H1 (cell line): ENCODE measurements around the gene CLEC16A. TPM values are rescaled to one million over a fixed set of nuclear protein-coding genes. Genes with fewer than 3 reads are reported as not detected.

Experiments
- CTCF ChIA-PET: fragments of 300-600 bp; sonication (Branson Sonifier 250); formaldehyde crosslinking; loops from one replicate; lab custom pipeline; 2021; ENCODE audit not compliant: partially characterized antibody; lab: Charles Lee
- POLR2A ChIA-PET: fragments of 300-600 bp; sonication (Branson Sonifier 250); formaldehyde crosslinking; loops from one replicate; lab custom pipeline; 2021; ENCODE audit warnings: inconsistent platforms; ENCODE audit not compliant: partially characterized antibody; lab: Charles Lee
- DNase-seq, 2 experiments: peaks; one replicate each; pipeline versions ENCODE4 v3.0.0 to v3.0.0-alpha.2; 2010 to 2022; ENCODE audit warnings: low spot score in 2 of 2, low read depth in 1 of 2, mixed read lengths in 1 of 2
- FAIRE-seq: peaks from 2 replicates; lab custom pipeline; 2011; peaks lifted over from hg19 to GRCh38; lab: Jason Lieb, UNC
- H2AFZ ChIP-seq: 2 replicates; pipeline ENCODE4 v1.8.1; 2012; ENCODE audit warnings: low read length, inconsistent platforms
- H2AK5ac ChIP-seq: 2 replicates; pipeline ENCODE4 v1.6.1; 2013; ENCODE audit warnings: low read depth, low read length
- H2BK120ac ChIP-seq: replicated peaks from 2 replicates; pipeline ENCODE3; 2013; ENCODE audit warnings: low read depth, low read length, inconsistent platforms
- H2BK12ac ChIP-seq: 2 replicates; pipeline ENCODE4 v1.6.1; 2013; ENCODE audit warnings: low read depth, low read length
- H2BK15ac ChIP-seq: 2 replicates; pipeline ENCODE4 v1.6.1; 2013; ENCODE audit warnings: low read length
- H2BK20ac ChIP-seq: 2 replicates; pipeline ENCODE4 v1.6.1; 2013; ENCODE audit warnings: low read length
- H2BK5ac ChIP-seq: 2 replicates; pipeline ENCODE4 v1.6.1; 2013; ENCODE audit warnings: low read depth, low read length
- H3K14ac ChIP-seq: 2 replicates; pipeline ENCODE4 v1.6.1; 2013; ENCODE audit warnings: inconsistent platforms; ENCODE audit not compliant: insufficient read length
- H3K18ac ChIP-seq: 2 replicates; pipeline ENCODE4 v1.6.1; 2013; ENCODE audit warnings: low read length; ENCODE audit errors: extremely low read depth
- H3K23ac ChIP-seq: 2 replicates; pipeline ENCODE4 v1.6.1; 2013; ENCODE audit warnings: inconsistent platforms; ENCODE audit not compliant: insufficient read length
- H3K23me2 ChIP-seq: 2 replicates; pipeline ENCODE4 v1.6.1; 2013; ENCODE audit warnings: low read depth, low read length
- H3K27ac ChIP-seq: 2 replicates; pipeline ENCODE4 v1.6.1; 2011; ENCODE audit warnings: low read depth, low read length, inconsistent platforms
- H3K27me3 ChIP-seq, 4 experiments: replicated peaks in 1 of 4; 1 replicate in 1 of 4; 2 replicates in 3 of 4; pipeline versions ENCODE4 v1.6.1 to v1.8.1; 2011 to 2013; ENCODE audit warnings: low read length in 3 of 4, mild to moderate bottlenecking in 3 of 4, inconsistent platforms in 2 of 4, mixed read lengths in 2 of 4, moderate library complexity in 1 of 4; ENCODE audit not compliant: control insufficient read depth in 3 of 4, insufficient read depth in 3 of 4; ENCODE audit errors: extremely low read depth in 1 of 4
- H3K36me3 ChIP-seq, 4 experiments: 2 replicates each; pipeline versions ENCODE4 v1.6.1 to v1.8.1; 2011 to 2013; ENCODE audit warnings: mild to moderate bottlenecking in 4 of 4, low read length in 3 of 4, moderate library complexity in 2 of 4, control low read depth in 1 of 4, inconsistent platforms in 1 of 4; ENCODE audit not compliant: insufficient read depth in 4 of 4, control insufficient read depth in 2 of 4
- H3K4ac ChIP-seq: replicated peaks from 2 replicates; pipeline ENCODE3; 2013; ENCODE audit warnings: low read length, low read depth, mixed read lengths, inconsistent platforms; ENCODE audit not compliant: insufficient read length
- H3K4me1 ChIP-seq, 4 experiments: replicated peaks in 1 of 4; 1 replicate in 1 of 4; 2 replicates in 3 of 4; pipeline versions ENCODE4 v1.6.1 to v1.8.1; 2011 to 2013; ENCODE audit warnings: low read length in 3 of 4, inconsistent platforms in 2 of 4, mixed read lengths in 1 of 4; ENCODE audit not compliant: insufficient read depth in 4 of 4, control insufficient read depth in 3 of 4
- H3K4me2 ChIP-seq, 2 experiments: 2 replicates each; pipeline versions ENCODE4 v1.6.1 to v1.8.1; 2011 to 2013; ENCODE audit warnings: low read depth in 2 of 2, low read length in 2 of 2, control low read depth in 1 of 2, inconsistent platforms in 1 of 2, mild to moderate bottlenecking in 1 of 2; ENCODE audit not compliant: insufficient read depth in 1 of 2
- H3K4me3 ChIP-seq, 4 experiments: fragments of 200-600, 300-600 bp in 1 of 4; sonication (generic), shearing (Covaris generic), sonication (Bioruptor Twin) in 1 of 4; 2 replicates each; pipeline versions ENCODE4 v1.5.1 to v1.8.1; 2011 to 2016; ENCODE audit warnings: low read length in 4 of 4, low read depth in 3 of 4, control low read depth in 2 of 4, inconsistent platforms in 2 of 4, mild to moderate bottlenecking in 2 of 4, mixed read lengths in 1 of 4, moderate library complexity in 1 of 4; ENCODE audit not compliant: insufficient read depth in 2 of 4; ENCODE audit errors: extremely low read depth in 1 of 4
- H3K56ac ChIP-seq: replicated peaks from 2 replicates; pipeline ENCODE3; 2013; ENCODE audit warnings: low read depth, mild to moderate bottlenecking, mixed read lengths, low read length, inconsistent platforms; ENCODE audit not compliant: insufficient read length
- H3K79me1 ChIP-seq: 2 replicates; pipeline ENCODE4 v1.6.1; 2013; ENCODE audit warnings: low read depth, low read length, control low read depth
- H3K79me2 ChIP-seq, 2 experiments: 2 replicates each; pipeline versions ENCODE4 v1.6.1 to v1.8.1; 2012 to 2013; ENCODE audit warnings: low read length in 2 of 2, mild to moderate bottlenecking in 2 of 2, inconsistent platforms in 1 of 2; ENCODE audit not compliant: insufficient read depth in 2 of 2, control insufficient read depth in 1 of 2
- H3K9ac ChIP-seq, 4 experiments: replicated peaks in 1 of 4; 1 replicate in 1 of 4; 2 replicates in 3 of 4; pipeline versions ENCODE4 v1.6.1 to v1.8.1; 2011 to 2013; ENCODE audit warnings: low read depth in 3 of 4, low read length in 3 of 4, control low read depth in 2 of 4, mild to moderate bottlenecking in 2 of 4, moderate library complexity in 2 of 4, inconsistent platforms in 1 of 4; ENCODE audit errors: extremely low read depth in 1 of 4
- H3K9me3 ChIP-seq, 2 experiments: 2 replicates each; pipeline versions ENCODE4 v1.6.1 to v1.8.1; 2012 to 2013; ENCODE audit warnings: mild to moderate bottlenecking in 2 of 2, moderate library complexity in 2 of 2, control low read depth in 1 of 2, inconsistent platforms in 1 of 2, low read depth in 1 of 2, low read length in 1 of 2, mixed read lengths in 1 of 2; ENCODE audit not compliant: insufficient read depth in 2 of 2
- H4K20me1 ChIP-seq, 2 experiments: replicated peaks in 1 of 2; 2 replicates each; pipeline versions ENCODE3 to v1.8.1; 2011 to 2013; ENCODE audit warnings: inconsistent platforms in 2 of 2, low read length in 2 of 2, mild to moderate bottlenecking in 1 of 2; ENCODE audit not compliant: insufficient read depth in 2 of 2, control insufficient read depth in 1 of 2
- H4K5ac ChIP-seq: 2 replicates; pipeline ENCODE4 v1.6.1; 2013; ENCODE audit warnings: low read length, low read depth, mixed read lengths, inconsistent platforms; ENCODE audit not compliant: insufficient read length
- H4K8ac ChIP-seq: 2 replicates; pipeline ENCODE4 v1.8.0; 2013; ENCODE audit warnings: mild to moderate bottlenecking, moderate library complexity, low read length, inconsistent platforms; ENCODE audit not compliant: insufficient read depth; ENCODE audit errors: extremely low read depth
- H4K91ac ChIP-seq: replicated peaks from 2 replicates; pipeline ENCODE3; 2013; ENCODE audit warnings: low read length, mixed read lengths, inconsistent platforms; ENCODE audit not compliant: insufficient read length
- BCL11A ChIP-seq, 2 experiments: IDR thresholded peaks; one replicate each; pipeline ENCODE4 v1.6.1; 2011; ENCODE audit warnings: low read depth in 2 of 2, low read length in 2 of 2, mild to moderate bottlenecking in 2 of 2
- CTBP2 ChIP-seq: IDR thresholded peaks from 2 replicates; pipeline ENCODE4 v1.7.0; 2011; ENCODE audit warnings: borderline replicate concordance, mild to moderate bottlenecking, moderate library complexity, mixed read lengths, low read length; ENCODE audit not compliant: insufficient read depth, insufficient read length
- E2F6 ChIP-seq: IDR thresholded peaks from 2 replicates; pipeline ENCODE4 v1.6.1; 2012; ENCODE audit warnings: inconsistent platforms
- GTF2F1 ChIP-seq: IDR thresholded peaks from 2 replicates; pipeline ENCODE4 v1.6.1; 2012; ENCODE audit warnings: low read depth, low read length, improper control_type of control experiment, borderline replicate concordance
- JUN ChIP-seq: IDR thresholded peaks from 2 replicates; pipeline ENCODE4 v1.6.1; 2011; ENCODE audit warnings: low read depth, mild to moderate bottlenecking, improper control_type of control experiment, low read length
- KDM5A ChIP-seq: fragments of 200-600 bp; IDR thresholded peaks from 2 replicates; pipeline ENCODE4 v1.7.1; 2012; ENCODE audit warnings: mild to moderate bottlenecking, low read length, inconsistent platforms, mixed read lengths
- POU5F1 ChIP-seq: IDR thresholded peaks from 2 replicates; pipeline ENCODE4 v1.6.1; 2011; ENCODE audit warnings: low read depth, mild to moderate bottlenecking, low read length, moderate library complexity
- SUZ12 ChIP-seq: fragments of 200-600 bp; sonication (generic); IDR thresholded peaks from 2 replicates; pipeline ENCODE4 v1.6.1; 2012; ENCODE audit warnings: mild to moderate bottlenecking, inconsistent platforms, low read length, moderate library complexity, mixed read lengths
- TAF1 ChIP-seq: IDR thresholded peaks from 2 replicates; pipeline ENCODE4 v1.6.1; 2011; ENCODE audit warnings: mild to moderate bottlenecking, low read depth, low read length
- TAF7 ChIP-seq: optimal IDR thresholded peaks from 2 replicates; pipeline ENCODE3; 2011; ENCODE audit warnings: low read depth, mild to moderate bottlenecking, inconsistent platforms, low read length, moderate library complexity, borderline replicate concordance
- TEAD4 ChIP-seq: IDR thresholded peaks from 2 replicates; pipeline ENCODE4 v1.6.1; 2012; ENCODE audit warnings: low read depth, low read length, inconsistent platforms, mixed read lengths
- WGBS, 2 experiments: shearing (Covaris generic) in 1 of 2; methylation state at CpG; one replicate each; pipeline versions ENCODE4 v1.1.6 to v1.1.7; 2013 to 2015; ENCODE audit warnings: low lambda C conversion rate in 2 of 2, mixed read lengths in 2 of 2, inconsistent platforms in 1 of 2, low coverage in 1 of 2, missing lambda C conversion rate in 1 of 2; ENCODE audit not compliant: insufficient replicate concordance in 2 of 2, insufficient coverage in 1 of 2, insufficient read length in 1 of 2; ENCODE audit errors: extremely low coverage in 1 of 2, missing lambda C conversion rate in 1 of 2; 5-methylcytosine and 5-hydroxymethylcytosine counted together
- polyA plus RNA-seq, 7 experiments: library from polyadenylated mRNA; depleted of rRNA in 3 of 7; stranded (reverse) in 5 of 7; unstranded in 2 of 7; fragments of >200 nt in 5 of 7; fragments of 200-250 nt in 2 of 7; gene quantifications; 1 replicate in 5 of 7; 2 replicates in 1 of 7; 4 replicates in 1 of 7; pipeline versions ENCODE4 v1.2.1 to v1.2.3, GENCODE V29; 2011 to 2013; ENCODE audit warnings: missing spikeins in 2 of 7, mixed read lengths in 2 of 7
- total RNA-seq: library from RNA; stranded (reverse); fragmentation: NEBNext Ultra II Directional; extraction: Animal tissue kit (Norgen Biotek cat#: 25700); gene quantifications from 2 replicates; pipeline ENCODE4 v1.2.1, GENCODE V29; 2021
- TF ChIP-seq, protein P1 (sequence below): IDR thresholded peaks from 2 replicates; pipeline ENCODE4 v1.6.1; 2012; ENCODE audit warnings: low read length, inconsistent platforms

CLEC16A gene
- total and polyA plus RNA-seq, 2 of the 8 experiments (the other 6 are each of a cell fraction or from before 2014, with no cell fraction given), result 7.6 to 19.3 TPM

DNA sequence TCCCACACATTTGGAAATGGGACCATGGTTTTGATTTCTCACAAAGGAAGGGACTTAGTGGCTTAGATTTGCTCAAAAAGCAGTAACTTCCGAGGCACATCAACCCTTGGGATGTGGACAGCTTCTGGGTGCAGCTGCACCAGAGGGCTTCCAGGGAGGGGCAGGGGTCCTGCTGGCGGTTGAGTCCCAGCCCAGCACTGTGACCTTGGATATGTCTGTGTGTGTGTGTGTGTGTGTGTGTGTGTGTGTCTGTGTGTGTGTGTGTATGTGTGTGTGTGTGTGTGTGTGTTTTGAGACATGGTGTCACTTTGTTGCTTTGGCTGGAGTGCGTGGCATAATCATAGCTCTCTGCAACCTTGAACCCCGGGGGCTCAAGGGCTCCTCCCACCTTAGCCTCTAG lies 130.8 kb downstream of the CLEC16A start:
- no peaks in the 10 kb centered on the region for H4K20me1 ChIP-seq
- 87% methylated on average over 4 of the region's 4 CpGs; no CpG with 5 or more reads in 1 of the 2 experiments for WGBS, 2 experiments
- TF ChIP-seq, protein P1, sequence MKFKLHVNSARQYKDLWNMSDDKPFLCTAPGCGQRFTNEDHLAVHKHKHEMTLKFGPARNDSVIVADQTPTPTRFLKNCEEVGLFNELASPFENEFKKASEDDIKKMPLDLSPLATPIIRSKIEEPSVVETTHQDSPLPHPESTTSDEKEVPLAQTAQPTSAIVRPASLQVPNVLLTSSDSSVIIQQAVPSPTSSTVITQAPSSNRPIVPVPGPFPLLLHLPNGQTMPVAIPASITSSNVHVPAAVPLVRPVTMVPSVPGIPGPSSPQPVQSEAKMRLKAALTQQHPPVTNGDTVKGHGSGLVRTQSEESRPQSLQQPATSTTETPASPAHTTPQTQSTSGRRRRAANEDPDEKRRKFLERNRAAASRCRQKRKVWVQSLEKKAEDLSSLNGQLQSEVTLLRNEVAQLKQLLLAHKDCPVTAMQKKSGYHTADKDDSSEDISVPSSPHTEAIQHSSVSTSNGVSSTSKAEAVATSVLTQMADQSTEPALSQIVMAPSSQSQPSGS, result no peak
- no peak for TF ChIP-seq TAF1
- TF ChIP-seq POU5F1, result no peak
- TF ChIP-seq CTBP2, result no peak
- no peak for TF ChIP-seq SUZ12
- no peak for TF ChIP-seq KDM5A
- TF ChIP-seq BCL11A (IDR thresholded peaks at IDR 0.05; ENCODE audit: low read depth in 2 of 2, low read length in 2 of 2), result no peak
- TF ChIP-seq TAF7, result no peak
- no peak for TF ChIP-seq GTF2F1
- TF ChIP-seq JUN, result no peak
- TF ChIP-seq TEAD4, result no peak
- no peak for TF ChIP-seq E2F6

More for the DNA sequence above, 130.8 kb downstream of the CLEC16A start:
- no peak overlapping the region for H3K4ac ChIP-seq
- H3K4me3 ChIP-seq, result no peak overlapping the region
- no peak overlapping the region for H3K4me2 ChIP-seq
- no peak overlapping the region for H3K27ac ChIP-seq
- no peaks in the 10 kb centered on the region for H3K36me3 ChIP-seq
- H3K23me2 ChIP-seq, result no peaks in the 10 kb centered on the region; the same call in 1 of the 2 replicates
- no peak overlapping the region for H4K91ac ChIP-seq
- ChIA-PET CTCF (interaction anchor here (0.6 to 1.6 kb wide), 5 partner anchors 12 to 623 kb away, joined by 3 to 7 read pairs (median 3); no protein-coding TSS in a partner anchor), POLR2A (no interaction called here)
- DNase-seq, result no peak
- no peak overlapping the region for H4K8ac ChIP-seq
- FAIRE-seq, result no peak
- H3K27me3 ChIP-seq, result no peaks in the 10 kb centered on the region
- no peak overlapping the region for H2BK120ac ChIP-seq
- H3K9ac ChIP-seq, result no peak overlapping the region
- no peak overlapping the region for H2AK5ac ChIP-seq
- H3K79me1 ChIP-seq, result no peaks in the 10 kb centered on the region; the same call in 1 of the 2 replicates
- H3K14ac ChIP-seq, result no peak overlapping the region
- no peak overlapping the region for H2AFZ ChIP-seq
- H2BK12ac ChIP-seq, result no peak overlapping the region
- no peak overlapping the region for H2BK15ac ChIP-seq
- no peak overlapping the region for H3K56ac ChIP-seq
- H4K5ac ChIP-seq, result no peak overlapping the region
- no peaks in the 10 kb centered on the region for H3K9me3 ChIP-seq
- H3K4me1 ChIP-seq, result no peaks in the 10 kb centered on the region; a peak in 3 of 7 replicates
- H2BK5ac ChIP-seq, result no peak overlapping the region
- H3K18ac ChIP-seq, result no peak overlapping the region
- H2BK20ac ChIP-seq, result no peak overlapping the region
- no peaks in the 10 kb centered on the region for H3K79me2 ChIP-seq
- H3K23ac ChIP-seq, result no peak overlapping the region
